PC-3 (cell line): ENCODE measurements around the gene TMEM117. TPM values are rescaled to one million over a fixed set of nuclear protein-coding genes. Genes with fewer than 3 reads are reported as not detected.
"Not testable (repeated sequence)": the region's sequence is repeated elsewhere in the genome, so short reads cannot be mapped to it uniquely, and the experiment has no call there.

Experiments
- ATAC-seq: fragments of 200-7000 bp; cut with Tn5 transposase; 2 replicates; pipeline ENCODE4 v1.9.1; 2020; ENCODE audit warnings: mild to moderate bottlenecking, moderate library complexity
- BruUV-seq: library from RNA; stranded (reverse); fragments of 400-500 nt; replicated peaks from 2 replicates; lab custom pipeline; 2021; lab: Mats Ljungman, UMichigan
- CTCF ChIA-PET: fragments of 300-600 bp; sonication (Branson Sonifier 250); formaldehyde crosslinking; loops from one replicate; lab custom pipeline; 2022; ENCODE audit warnings: antibody characterized with exemption; lab: Charles Lee
- POLR2A ChIA-PET: fragments of 300-600 bp; sonication (Branson Sonifier 250); formaldehyde crosslinking; loops from one replicate; lab custom pipeline; 2022; ENCODE audit warnings: antibody characterized with exemption; ENCODE audit not compliant: unreplicated experiment; lab: Charles Lee
- DNase-seq: peaks from one replicate; pipeline ENCODE4 v3.0.0-alpha.2; 2015
- H2AFZ ChIP-seq: fragments of 300-600 bp; sonication (generic); 2 replicates; pipeline ENCODE4 v1.6.0; 2016; ENCODE audit warnings: antibody characterized with exemption, low read length
- H3F3A ChIP-seq: fragments of 300-600 bp; sonication (generic); one replicate; pipeline ENCODE4 v1.6.0; 2017; ENCODE audit warnings: antibody characterized with exemption, low read length, control low read depth, mild to moderate bottlenecking; ENCODE audit not compliant: unreplicated experiment
- H3K27ac ChIP-seq: fragments of 300-600 bp; sonication (generic); 2 replicates; pipeline ENCODE4 v1.5.1; 2016; ENCODE audit warnings: mild to moderate bottlenecking, low read length
- H3K27me3 ChIP-seq: fragments of 300-600 bp; sonication (generic); 2 replicates; pipeline ENCODE4 v1.6.1; 2016; ENCODE audit warnings: low read length, mixed read lengths
- H3K36me3 ChIP-seq: fragments of 300-600 bp; sonication (generic); 2 replicates; pipeline ENCODE4 v1.6.1; 2016; ENCODE audit warnings: low read depth, mixed run types, low read length, mixed read lengths
- H3K4me1 ChIP-seq: fragments of 300-600 bp; sonication (generic); 2 replicates; pipeline ENCODE4 v1.5.1; 2016; ENCODE audit warnings: low read length; ENCODE audit not compliant: insufficient read depth
- H3K4me2 ChIP-seq: fragments of 300-600 bp; sonication (generic); 2 replicates; pipeline ENCODE4 v1.6.0; 2016; ENCODE audit warnings: low read length
- H3K4me3 ChIP-seq: fragments of 300-600 bp; sonication (generic); 2 replicates; pipeline ENCODE4 v1.5.1; 2016; ENCODE audit warnings: mild to moderate bottlenecking, low read length, mixed read lengths
- H3K79me2 ChIP-seq: fragments of 300-600 bp; sonication (generic); 2 replicates; pipeline ENCODE4 v1.6.1; 2017; ENCODE audit warnings: low read length, mixed read lengths
- H3K9ac ChIP-seq: fragments of 300-600 bp; sonication (generic); 2 replicates; pipeline ENCODE4 v1.6.0; 2016; ENCODE audit warnings: mild to moderate bottlenecking, low read length
- H3K9me2 ChIP-seq: fragments of 300-600 bp; sonication (generic); replicated peaks from 2 replicates; pipeline ENCODE4 v1.6.1; 2016; ENCODE audit warnings: mixed run types, low read length, mixed read lengths
- H3K9me3 ChIP-seq: fragments of 300-600 bp; sonication (generic); 2 replicates; pipeline ENCODE4 v1.6.1; 2016; ENCODE audit warnings: low read length, mixed read lengths
- H4K20me1 ChIP-seq: fragments of 300-600 bp; sonication (generic); 2 replicates; pipeline ENCODE4 v1.6.1; 2016; ENCODE audit warnings: low read length, mixed read lengths
- EZH2 ChIP-seq: fragments of 300-600 bp; sonication (generic); IDR thresholded peaks from one replicate; pipeline ENCODE4 v1.6.1; 2017; ENCODE audit warnings: antibody characterized with exemption, mild to moderate bottlenecking, low read length; ENCODE audit not compliant: unreplicated experiment
- EZH2phosphoT487 ChIP-seq: fragments of 300-600 bp; sonication (generic); IDR thresholded peaks from 2 replicates; pipeline ENCODE4 v1.6.1; 2018; ENCODE audit warnings: mild to moderate bottlenecking, antibody characterized with exemption, low read length, borderline replicate concordance
- intact Hi-C: fragments of 100-400 bp; cut with micrococcal nuclease; formaldehyde crosslinking; loops from 2 replicates; pipeline ENCODE4 v1.9.0; 2023
- total RNA-seq: library from RNA; depleted of rRNA; stranded (reverse); fragments of >200 nt; gene quantifications from 2 replicates; pipeline ENCODE4 v1.2.3, GENCODE V29; 2014
- TF ChIP-seq, protein P1 (sequence below): fragments of 300-600 bp; sonication (generic); conservative IDR thresholded peaks from 2 replicates; pipeline ENCODE4 v1.5.1; 2017; ENCODE audit warnings: antibody characterized with exemption, low read depth, mild to moderate bottlenecking, low read length

Gene TMEM117
- total RNA-seq, 1 experiment from 2014 or later, result 9.0 TPM

DNA sequence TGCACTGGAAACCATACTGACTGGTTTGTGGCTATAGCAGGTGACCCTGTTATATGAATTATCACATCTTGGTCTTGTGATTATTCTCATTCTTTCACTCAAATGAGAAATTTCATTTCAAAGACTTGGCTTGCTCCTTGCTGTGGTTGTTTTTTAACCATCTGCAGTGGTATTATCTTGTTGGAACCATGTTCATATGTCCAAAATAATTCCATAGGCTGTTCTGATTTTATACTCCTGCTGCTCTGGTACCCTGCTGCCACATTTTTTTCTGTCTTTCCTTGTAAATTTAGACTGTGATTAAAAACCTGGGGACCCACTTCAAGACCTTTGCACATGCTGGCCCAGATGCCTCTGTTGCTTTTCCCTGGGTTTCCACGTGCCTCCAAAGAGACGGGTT, 190.2 kb downstream of the TMEM117 start:
- ChIA-PET POLR2A (no interaction called here), CTCF (no interaction called here)
- ATAC-seq (no peak), DNase-seq (no peak)
- Histone ChIP-seq H3K79me2 (no peaks in the 10 kb centered on the region), H3K4me1 (no peaks in the 10 kb centered on the region), H3F3A (no peaks in the 10 kb centered on the region), H4K20me1 (no peaks in the 10 kb centered on the region), H3K36me3 (no peaks in the 10 kb centered on the region), H3K4me3 (no peak overlapping the region), H3K4me2 (no peak overlapping the region), H3K9ac (no peak overlapping the region), H3K9me3 (no peaks in the 10 kb centered on the region), H2AFZ (no peak overlapping the region), H3K27ac (no peak overlapping the region), H3K9me2 (no peaks in the 10 kb centered on the region), H3K27me3 (no peaks in the 10 kb centered on the region)
- no peak for TF ChIP-seq EZH2
- TF ChIP-seq EZH2phosphoT487, result no peak
- TF ChIP-seq, protein P1, sequence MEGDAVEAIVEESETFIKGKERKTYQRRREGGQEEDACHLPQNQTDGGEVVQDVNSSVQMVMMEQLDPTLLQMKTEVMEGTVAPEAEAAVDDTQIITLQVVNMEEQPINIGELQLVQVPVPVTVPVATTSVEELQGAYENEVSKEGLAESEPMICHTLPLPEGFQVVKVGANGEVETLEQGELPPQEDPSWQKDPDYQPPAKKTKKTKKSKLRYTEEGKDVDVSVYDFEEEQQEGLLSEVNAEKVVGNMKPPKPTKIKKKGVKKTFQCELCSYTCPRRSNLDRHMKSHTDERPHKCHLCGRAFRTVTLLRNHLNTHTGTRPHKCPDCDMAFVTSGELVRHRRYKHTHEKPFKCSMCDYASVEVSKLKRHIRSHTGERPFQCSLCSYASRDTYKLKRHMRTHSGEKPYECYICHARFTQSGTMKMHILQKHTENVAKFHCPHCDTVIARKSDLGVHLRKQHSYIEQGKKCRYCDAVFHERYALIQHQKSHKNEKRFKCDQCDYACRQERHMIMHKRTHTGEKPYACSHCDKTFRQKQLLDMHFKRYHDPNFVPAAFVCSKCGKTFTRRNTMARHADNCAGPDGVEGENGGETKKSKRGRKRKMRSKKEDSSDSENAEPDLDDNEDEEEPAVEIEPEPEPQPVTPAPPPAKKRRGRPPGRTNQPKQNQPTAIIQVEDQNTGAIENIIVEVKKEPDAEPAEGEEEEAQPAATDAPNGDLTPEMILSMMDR, result no peak
- intact Hi-C loops, result no loop called here
- no TSS peak for BruUV-seq

DNA sequence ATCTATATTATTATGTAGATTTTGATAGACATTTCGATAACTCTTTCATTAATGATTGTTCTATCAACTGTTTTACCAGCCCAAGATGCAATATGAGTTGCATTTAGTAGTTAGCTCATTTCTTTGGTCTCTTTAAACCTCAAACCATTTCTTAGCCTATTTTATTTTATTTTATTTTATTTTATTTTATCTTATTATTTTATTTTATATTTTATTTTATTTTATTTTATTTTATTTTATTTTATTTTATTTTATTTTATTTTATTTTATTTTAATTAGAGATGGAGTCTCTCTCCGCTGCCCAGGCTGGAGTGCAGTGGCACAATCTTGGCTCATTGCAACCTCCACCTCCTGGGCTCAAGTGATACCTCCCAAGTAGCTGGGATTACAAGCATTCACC, 191.0 kb downstream of the TMEM117 start:
- H3F3A ChIP-seq, H3K4me1 ChIP-seq, H3K9ac ChIP-seq, BruUV-seq, H3K79me2 ChIP-seq, H3K4me2 ChIP-seq, H2AFZ ChIP-seq, DNase-seq, intact Hi-C loops, CTCF ChIA-PET, H3K9me2 ChIP-seq, H3K4me3 ChIP-seq, H3K27me3 ChIP-seq, H3K9me3 ChIP-seq, POLR2A ChIA-PET, H4K20me1 ChIP-seq, H3K36me3 ChIP-seq, ATAC-seq, H3K27ac ChIP-seq: not testable (repeated sequence)

DNA sequence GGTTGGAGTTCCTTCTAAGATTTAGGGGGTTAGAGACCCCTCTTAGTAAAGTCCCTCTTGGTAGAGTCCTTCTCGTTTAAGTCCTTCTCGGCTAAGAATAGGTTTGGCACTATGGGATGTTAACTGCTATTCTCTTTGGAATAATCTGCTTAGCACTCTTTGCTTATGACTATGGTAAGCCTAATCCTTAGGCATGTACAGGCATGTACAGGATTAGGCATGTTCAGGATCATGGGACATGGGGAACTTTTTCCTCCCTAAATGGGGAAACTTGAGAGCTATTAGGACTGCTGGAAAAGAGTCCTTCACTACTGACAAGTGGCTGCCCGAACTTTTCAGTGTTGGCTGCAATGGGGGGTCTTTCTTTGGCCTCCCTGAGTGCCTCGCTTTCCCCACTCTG, 193.3 kb downstream of the TMEM117 start:
- Histone ChIP-seq H3K27me3 (no peaks in the 10 kb centered on the region), H3K9me2 (no peaks in the 10 kb centered on the region), H3K36me3 (no peaks in the 10 kb centered on the region), H3F3A (no peaks in the 10 kb centered on the region), H3K9ac (no peak overlapping the region), H2AFZ (no peak overlapping the region), H4K20me1 (no peaks in the 10 kb centered on the region), H3K4me2 (no peak overlapping the region), H3K4me1 (no peaks in the 10 kb centered on the region), H3K4me3 (no peak overlapping the region), H3K79me2 (no peaks in the 10 kb centered on the region), H3K9me3 (no peaks in the 10 kb centered on the region), H3K27ac (no peak overlapping the region)
- POLR2A ChIA-PET, result no interaction called here
- TF ChIP-seq EZH2phosphoT487 (no peak), EZH2 (no peak)
- TF ChIP-seq, protein P1, result no peak
- ATAC-seq (no peak), DNase-seq (no peak)
- intact Hi-C loops, result no loop called here
- BruUV-seq, result no TSS peak
- CTCF ChIA-PET, result no interaction called here
